A673 (cell line): Measurements from ENCODE around the gene KCTD2. TPM values are rescaled to one million over a fixed set of nuclear protein-coding genes. Genes with fewer than 3 reads are reported as not detected.
"Not testable (repeated sequence)": the region's sequence is repeated elsewhere in the genome, so short reads cannot be mapped to it uniquely, and the experiment has no call there.

Experiments
- BruUV-seq: library from RNA; stranded (reverse); fragments of 400-500 nt; replicated peaks from 2 replicates; lab custom pipeline; 2021; lab: Mats Ljungman, UMichigan
- CTCF ChIA-PET: fragments of 300-600 bp; sonication (Branson Sonifier 250); formaldehyde crosslinking; loops from one replicate; lab custom pipeline; 2022; ENCODE audit warnings: antibody characterized with exemption; lab: Charles Lee
- POLR2A ChIA-PET: fragments of 300-600 bp; sonication (Branson Sonifier 250); formaldehyde crosslinking; loops from one replicate; lab custom pipeline; 2022; ENCODE audit warnings: antibody characterized with exemption; ENCODE audit not compliant: low non-redundant PET; lab: Charles Lee
- DNase-seq: peaks from one replicate; pipeline ENCODE4 v3.0.0-alpha.2; 2015; ENCODE audit warnings: low spot score
- H3K27ac ChIP-seq: fragments of 200-600 bp; sonication (generic); 2 replicates; pipeline ENCODE4 v1.5.1; 2016; ENCODE audit warnings: mixed run types, low read depth, mild to moderate bottlenecking, mixed read lengths, antibody characterized with exemption, low read length; ENCODE audit not compliant: poor library complexity, severe bottlenecking
- H3K27me3 ChIP-seq: fragments of 200-600 bp; sonication (generic); replicated peaks from 2 replicates; pipeline ENCODE4 v1.6.1; 2017; ENCODE audit warnings: mixed run types, low read depth, mild to moderate bottlenecking, mixed read lengths, antibody characterized with exemption, low read length; ENCODE audit not compliant: insufficient read depth, poor library complexity
- H3K36me3 ChIP-seq: fragments of 200-600 bp; sonication (generic); 2 replicates; pipeline ENCODE4 v1.6.1; 2016; ENCODE audit warnings: mixed run types, mild to moderate bottlenecking, mixed read lengths, antibody characterized with exemption, low read length; ENCODE audit not compliant: insufficient read depth, poor library complexity, severe bottlenecking
- H3K4me1 ChIP-seq: fragments of 200-600 bp; sonication (generic); 2 replicates; pipeline ENCODE4 v1.6.1; 2017; ENCODE audit warnings: mixed run types, mild to moderate bottlenecking, mixed read lengths, antibody characterized with exemption, low read length; ENCODE audit not compliant: insufficient read depth, poor library complexity, severe bottlenecking
- H3K4me3 ChIP-seq: fragments of 200-600 bp; sonication (generic); 2 replicates; pipeline ENCODE4 v1.5.1; 2016; ENCODE audit warnings: low read depth, mixed run types, mild to moderate bottlenecking, mixed read lengths, low read length; ENCODE audit not compliant: poor library complexity, severe bottlenecking
- H3K9me3 ChIP-seq: fragments of 200-600 bp; sonication (generic); 2 replicates; pipeline ENCODE4 v1.6.1; 2016; ENCODE audit warnings: mixed run types, low read depth, mild to moderate bottlenecking, mixed read lengths, antibody characterized with exemption, low read length; ENCODE audit not compliant: poor library complexity, severe bottlenecking
- CTCF ChIP-seq: fragments of 300-800, 200-600 bp; sonication (generic); conservative IDR thresholded peaks from 2 replicates; pipeline ENCODE4 v1.5.1; 2017; ENCODE audit warnings: low read depth, mild to moderate bottlenecking, antibody characterized with exemption, low read length, moderate library complexity, mixed read lengths
- EZH2 ChIP-seq: fragments of 200-600 bp; sonication (generic); IDR thresholded peaks from 2 replicates; pipeline ENCODE4 v1.6.1; 2017; ENCODE audit warnings: borderline replicate concordance, low read depth, mild to moderate bottlenecking, mixed read lengths, antibody characterized with exemption, low read length; ENCODE audit not compliant: poor library complexity, severe bottlenecking
- intact Hi-C: fragments of 100-400 bp; cut with micrococcal nuclease; formaldehyde crosslinking; loops from one replicate; pipeline ENCODE4 v1.10.0; 2022; ENCODE audit not compliant: unreplicated experiment
- total RNA-seq: library from RNA; stranded (reverse); gene quantifications from 2 replicates; pipeline ENCODE4 v1.2.3, GENCODE V29; 2021

The KCTD2 gene
- total RNA-seq, 1 experiment from 2014 or later = 25.6 TPM

DNA sequence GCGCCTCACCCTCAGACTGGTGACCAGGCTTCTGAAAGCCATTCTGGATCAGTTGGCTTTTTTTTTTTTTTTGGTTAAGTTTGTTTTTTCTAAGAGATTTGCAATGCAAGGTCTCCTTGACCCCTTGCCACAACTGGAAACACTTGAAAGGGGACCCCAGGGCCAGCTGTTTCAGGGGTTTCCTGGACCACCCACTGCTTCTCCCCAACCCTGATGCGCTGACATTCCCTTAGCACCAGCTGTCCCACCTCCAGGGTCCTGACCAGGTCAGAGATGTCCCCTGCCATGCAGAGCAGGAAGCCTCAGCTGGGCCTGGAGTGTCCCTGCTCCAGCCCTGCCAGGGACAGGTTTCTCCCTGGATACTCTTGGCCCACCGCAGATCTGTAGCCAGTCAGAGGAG lies 42.7 kb upstream of the KCTD2 start:
- intact Hi-C loops = no loop called here
- POLR2A ChIA-PET = no interaction called here
- no TSS peak for BruUV-seq
- Histone ChIP-seq H3K27me3 (no peaks in the 10 kb centered on the region), H3K9me3 (no peaks in the 10 kb centered on the region), H3K27ac (no peak overlapping the region), H3K36me3 (no peaks in the 10 kb centered on the region), H3K4me1 (no peaks in the 10 kb centered on the region), H3K4me3 (no peak overlapping the region)
- CTCF ChIA-PET = no interaction called here
- no peak for TF ChIP-seq CTCF
- TF ChIP-seq EZH2 = no peak
- DNase-seq = no peak

- POLR2A ChIA-PET = no interaction called here
- no peak overlapping the region for H3K4me3 ChIP-seq
- CTCF ChIA-PET = no interaction called here
- DNase-seq = no peak
- TF ChIP-seq EZH2 (no peak), CTCF (no peak)
- no peaks in the 10 kb centered on the region for H3K9me3 ChIP-seq
- no peak overlapping the region for H3K27ac ChIP-seq
- intact Hi-C loops = no loop called here
- no peaks in the 10 kb centered on the region for H3K4me1 ChIP-seq
- H3K27me3 ChIP-seq = no peaks in the 10 kb centered on the region
- no TSS peak for BruUV-seq
- no peaks in the 10 kb centered on the region for H3K36me3 ChIP-seq
These were observed 41.7 kb upstream of the KCTD2 start for GRCh38 chr17:75005291-75005690.

- BruUV-seq, H3K9me3 ChIP-seq, H3K27me3 ChIP-seq, H3K4me3 ChIP-seq, H3K36me3 ChIP-seq, H3K27ac ChIP-seq, DNase-seq, POLR2A ChIA-PET, H3K4me1 ChIP-seq, CTCF ChIA-PET, intact Hi-C loops: not testable (repeated sequence)
These were observed 40.9 kb upstream of the KCTD2 start for GRCh38 chr17:75006084-75006483.

GRCh38 chr17:75006653-75007052 lies 40.4 kb upstream of the KCTD2 start:
- Histone ChIP-seq H3K4me3 (no peak overlapping the region), H3K4me1 (peaks cover 6% of the 10 kb centered on the region), H3K27me3 (no peaks in the 10 kb centered on the region), H3K9me3 (no peaks in the 10 kb centered on the region), H3K36me3 (no peaks in the 10 kb centered on the region), H3K27ac (no peak overlapping the region)
- ChIA-PET CTCF (interaction anchor here (0.8 kb wide), 1 partner anchor 45 kb away, joined by 4 read pairs; no protein-coding TSS in a partner anchor), POLR2A (no interaction called here)
- intact Hi-C loops = no loop called here
- TF ChIP-seq EZH2 = no peak
- no peak for TF ChIP-seq CTCF
- no peak for DNase-seq
- no TSS peak for BruUV-seq
